Measurements from ENCODE around the gene KDM2B. TPM values are rescaled to one million over a fixed set of nuclear protein-coding genes. Genes with fewer than 3 reads are reported as not detected.

KDM2B gene
- total RNA-seq, 1 donor from 2014 or later = 51.7 TPM

DNA sequence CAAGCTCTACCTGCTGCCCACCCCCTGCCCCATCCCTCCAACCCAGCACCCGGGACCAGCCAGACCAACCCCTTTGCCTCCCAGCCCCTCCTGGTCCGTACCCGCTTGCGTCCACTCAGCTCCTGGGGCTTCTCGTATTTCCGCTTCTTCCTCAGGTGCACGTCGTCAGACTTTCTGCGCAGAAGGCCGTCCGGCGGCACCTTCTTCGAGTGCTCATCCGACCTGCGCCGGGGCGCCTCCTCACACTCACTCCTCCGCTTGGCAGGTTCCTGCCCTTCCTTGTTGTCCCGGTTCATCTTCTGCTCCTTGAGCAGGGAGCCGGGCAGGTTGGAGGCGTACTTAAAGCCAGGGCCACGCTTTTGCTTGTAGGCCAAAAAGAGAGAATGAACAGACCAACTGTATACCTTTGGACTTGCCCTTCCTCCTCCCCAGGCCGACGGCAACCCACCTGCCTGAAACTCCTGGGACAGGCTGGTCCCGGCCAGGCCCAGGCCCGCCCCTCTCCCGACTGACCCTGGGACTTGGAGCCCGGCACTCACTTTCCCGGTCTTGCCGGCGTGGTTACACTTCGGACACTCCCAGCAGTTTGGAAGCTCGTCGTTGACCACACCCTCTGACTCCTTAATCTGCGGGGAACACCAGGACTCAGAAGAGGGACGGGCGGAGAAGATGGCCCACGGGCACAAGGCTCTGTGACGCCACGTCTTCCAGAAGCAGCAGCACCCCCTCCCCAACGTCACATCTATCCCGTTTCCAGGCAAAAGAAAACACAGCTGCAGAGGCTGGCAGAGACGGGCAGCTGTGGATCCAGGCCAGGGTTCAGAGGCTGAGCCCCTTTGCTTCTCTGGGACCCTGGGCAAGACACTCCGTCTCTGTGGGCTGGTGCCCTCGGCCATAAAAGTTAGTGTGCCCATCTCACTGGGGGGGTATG lies 136.6 kb downstream of the KDM2B start:
- no peaks in the 10 kb centered on the region for H3K9me3 Mint-ChIP-seq
- TF ChIP-seq, protein P1, sequence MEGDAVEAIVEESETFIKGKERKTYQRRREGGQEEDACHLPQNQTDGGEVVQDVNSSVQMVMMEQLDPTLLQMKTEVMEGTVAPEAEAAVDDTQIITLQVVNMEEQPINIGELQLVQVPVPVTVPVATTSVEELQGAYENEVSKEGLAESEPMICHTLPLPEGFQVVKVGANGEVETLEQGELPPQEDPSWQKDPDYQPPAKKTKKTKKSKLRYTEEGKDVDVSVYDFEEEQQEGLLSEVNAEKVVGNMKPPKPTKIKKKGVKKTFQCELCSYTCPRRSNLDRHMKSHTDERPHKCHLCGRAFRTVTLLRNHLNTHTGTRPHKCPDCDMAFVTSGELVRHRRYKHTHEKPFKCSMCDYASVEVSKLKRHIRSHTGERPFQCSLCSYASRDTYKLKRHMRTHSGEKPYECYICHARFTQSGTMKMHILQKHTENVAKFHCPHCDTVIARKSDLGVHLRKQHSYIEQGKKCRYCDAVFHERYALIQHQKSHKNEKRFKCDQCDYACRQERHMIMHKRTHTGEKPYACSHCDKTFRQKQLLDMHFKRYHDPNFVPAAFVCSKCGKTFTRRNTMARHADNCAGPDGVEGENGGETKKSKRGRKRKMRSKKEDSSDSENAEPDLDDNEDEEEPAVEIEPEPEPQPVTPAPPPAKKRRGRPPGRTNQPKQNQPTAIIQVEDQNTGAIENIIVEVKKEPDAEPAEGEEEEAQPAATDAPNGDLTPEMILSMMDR (conservative IDR thresholded peaks at IDR 0.05) = no peak
- H3K27me3 Mint-ChIP-seq = no peaks in the 10 kb centered on the region
- H3K4me3 Mint-ChIP-seq = no peak overlapping the region
- H3K36me3 Mint-ChIP-seq = peaks cover 19% of the 10 kb centered on the region
- peaks cover 6% of the 10 kb centered on the region for H3K4me1 Mint-ChIP-seq (ENCODE audit: unreplicated experiment)
- DNase-seq (ENCODE audit: extremely low spot score, unreplicated experiment) = no peak
- peak overlapping the region; percentile 70 for H3K27ac Mint-ChIP-seq

DNA sequence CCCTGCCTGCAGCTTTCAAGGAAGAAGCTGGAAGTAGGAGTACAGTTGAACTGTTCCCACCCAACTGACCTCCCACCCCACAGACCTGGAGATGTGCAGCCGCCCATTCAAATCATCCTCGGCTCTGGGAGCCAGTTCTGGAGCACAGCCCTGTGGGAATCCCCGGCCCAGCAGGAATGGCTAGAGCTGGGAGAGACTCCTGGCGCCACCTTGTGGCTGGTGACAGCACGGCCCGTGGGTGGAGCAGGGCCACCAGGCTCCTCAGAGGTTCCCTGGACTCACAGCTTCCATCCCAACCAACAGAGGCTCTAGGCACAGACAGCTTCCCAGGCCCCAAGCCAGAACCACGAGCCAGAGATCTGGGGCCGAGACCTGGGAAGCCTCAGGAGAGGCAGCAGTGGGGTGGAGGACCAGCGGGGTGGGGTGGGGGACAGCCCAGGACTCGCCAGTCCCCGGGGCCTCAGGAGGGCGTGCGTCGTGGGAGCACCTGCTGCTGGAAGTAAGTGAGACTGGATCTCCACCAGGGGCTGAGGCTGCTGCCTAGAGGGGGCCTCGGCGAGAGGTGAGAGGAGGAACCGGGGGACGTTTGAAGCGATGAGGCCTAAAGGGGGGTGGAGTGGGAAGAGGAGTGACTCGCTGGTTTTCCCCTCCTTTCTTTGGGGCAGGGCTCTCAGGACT lies 137.5 kb downstream of the KDM2B start:
- Mint-ChIP-seq H3K36me3 (peaks cover 15% of the 10 kb centered on the region), H3K27ac (no peak overlapping the region), H3K4me1 (ENCODE audit: unreplicated experiment) (no peaks in the 10 kb centered on the region), H3K27me3 (no peaks in the 10 kb centered on the region), H3K9me3 (no peaks in the 10 kb centered on the region), H3K4me3 (no peak overlapping the region)
- TF ChIP-seq, protein P1 (conservative IDR thresholded peaks at IDR 0.05) = peak; percentile 89
- DNase-seq (ENCODE audit: extremely low spot score, unreplicated experiment) = peak; percentile 83

- H3K36me3 Mint-ChIP-seq = peaks cover 23% of the 10 kb centered on the region
- H3K9me3 Mint-ChIP-seq = no peaks in the 10 kb centered on the region
- no peaks in the 10 kb centered on the region for H3K4me1 Mint-ChIP-seq (ENCODE audit: unreplicated experiment)
- H3K27ac Mint-ChIP-seq = no peak overlapping the region
- no peak for DNase-seq (ENCODE audit: extremely low spot score, unreplicated experiment)
- H3K27me3 Mint-ChIP-seq = no peaks in the 10 kb centered on the region
- no peak overlapping the region for H3K4me3 Mint-ChIP-seq
- TF ChIP-seq, protein P1 (conservative IDR thresholded peaks at IDR 0.05) = no peak
Observed at GRCh38 chr12:121442028-121442948, 138.5 kb downstream of the KDM2B start.

DNA sequence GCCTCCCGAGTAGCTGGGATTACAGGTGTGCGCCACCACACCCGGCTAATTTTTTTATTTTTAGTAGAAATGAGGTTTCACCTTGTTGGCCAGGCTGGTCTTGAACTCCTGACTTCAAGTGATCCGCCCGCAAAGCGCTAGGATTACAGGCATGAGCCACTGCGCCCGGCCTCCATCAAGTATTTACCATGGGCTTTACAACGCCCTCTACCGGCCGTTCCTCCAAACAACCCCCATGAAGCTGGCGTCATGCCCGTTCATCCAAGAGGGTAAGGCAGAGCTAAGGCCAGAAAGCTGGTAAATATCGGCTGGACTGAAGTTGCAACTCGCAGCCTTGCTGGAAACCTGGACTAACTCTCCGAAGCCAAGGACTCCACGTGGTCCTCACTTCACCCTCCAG lies 139.3 kb downstream of the KDM2B start:
- TF ChIP-seq, protein P1 (conservative IDR thresholded peaks at IDR 0.05) = no peak
- peaks cover 6% of the 10 kb centered on the region for H3K9me3 Mint-ChIP-seq
- no peak overlapping the region for H3K4me3 Mint-ChIP-seq
- no peaks in the 10 kb centered on the region for H3K4me1 Mint-ChIP-seq (ENCODE audit: unreplicated experiment)
- peaks cover 31% of the 10 kb centered on the region for H3K36me3 Mint-ChIP-seq
- DNase-seq (ENCODE audit: extremely low spot score, unreplicated experiment) = no peak
- H3K27me3 Mint-ChIP-seq = no peaks in the 10 kb centered on the region
- H3K27ac Mint-ChIP-seq = no peak overlapping the region

DNA sequence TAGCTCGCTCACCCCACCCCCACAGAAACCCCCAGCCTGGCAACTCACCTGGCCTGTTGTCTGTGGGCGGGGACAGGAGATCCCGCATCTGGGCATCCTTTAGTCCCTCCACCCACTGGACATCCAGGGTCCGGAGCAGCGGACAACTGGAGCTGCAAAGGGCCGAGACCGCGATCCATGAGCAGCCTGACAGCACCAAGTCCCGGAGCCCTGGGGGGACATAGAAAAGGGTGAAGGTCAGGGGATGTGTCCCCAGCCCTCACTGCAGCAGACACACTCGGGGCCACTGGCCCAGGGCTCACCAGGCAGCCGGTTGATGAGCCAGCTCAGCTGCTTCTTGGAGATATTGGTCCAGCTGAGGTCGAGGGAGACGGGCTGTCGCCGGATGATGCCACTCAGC lies 140.1 kb downstream of the KDM2B start:
- no peaks in the 10 kb centered on the region for H3K4me1 Mint-ChIP-seq (ENCODE audit: unreplicated experiment)
- DNase-seq (ENCODE audit: extremely low spot score, unreplicated experiment) = no peak
- peaks cover 39% of the 10 kb centered on the region for H3K36me3 Mint-ChIP-seq
- TF ChIP-seq, protein P1 (conservative IDR thresholded peaks at IDR 0.05) = no peak
- no peak overlapping the region for H3K27ac Mint-ChIP-seq
- H3K4me3 Mint-ChIP-seq = no peak overlapping the region
- H3K27me3 Mint-ChIP-seq = no peaks in the 10 kb centered on the region
- peaks cover 8% of the 10 kb centered on the region for H3K9me3 Mint-ChIP-seq

All from type B pancreatic cell (in vitro differentiated cells).